ENCODE data around the gene LRIF1. TPM values are rescaled to one million over a fixed set of nuclear protein-coding genes. Genes with fewer than 3 reads are reported as not detected.
"Not testable (repeated sequence)": the region's sequence is repeated elsewhere in the genome, so short reads cannot be mapped to it uniquely, and the experiment has no call there.

LRIF1 gene
- total RNA-seq, 2 donors from 2014 or later = 12.8 to 38.3 TPM

- TF ChIP-seq POLR2A (IDR thresholded peaks at IDR 0.05) (no peak), CTCF (IDR thresholded peaks at IDR 0.05) (no peak), POLR2AphosphoS5 (IDR thresholded peaks at IDR 0.05) (no peak)
- 85% methylated on average over 1 of the region's 1 CpG for WGBS
- H3K36me3 ChIP-seq = no peaks in the 10 kb centered on the region
- H3K4me3 ChIP-seq = no peak overlapping the region
- H3K27ac ChIP-seq = no peak overlapping the region
- H3K27me3 ChIP-seq (replicated peaks; ENCODE audit: insufficient read depth) = no peaks in the 10 kb centered on the region
- intact Hi-C loops (cut with DNase I) = no loop called here
- H3K9me3 ChIP-seq = no peaks in the 10 kb centered on the region
- H3K4me1 ChIP-seq (replicated peaks) = no peaks in the 10 kb centered on the region
- DNase-seq (ENCODE audit: low spot score) = no peak
Measured at GRCh38 chr1:110936567-110936966, 27.2 kb downstream of the LRIF1 start.

- H3K27ac ChIP-seq; H3K27me3 ChIP-seq (replicated peaks; ENCODE audit: insufficient read depth); H3K4me1 ChIP-seq (replicated peaks); H3K36me3 ChIP-seq; DNase-seq (ENCODE audit: low spot score); H3K9me3 ChIP-seq; intact Hi-C loops (cut with DNase I); H3K4me3 ChIP-seq: not testable (repeated sequence)
- WGBS = 85% methylated on average over 3 of the region's 3 CpGs
Measured at GRCh38 chr1:110931097-110931496, 32.6 kb downstream of the LRIF1 start.

GRCh38 chr1:110928904-110929303, 34.8 kb downstream of the LRIF1 start:
- 45% methylated on average over 2 of the region's 2 CpGs for WGBS
- no peak overlapping the region for H3K27ac ChIP-seq
- no peaks in the 10 kb centered on the region for H3K36me3 ChIP-seq
- H3K27me3 ChIP-seq (replicated peaks; ENCODE audit: insufficient read depth) = no peaks in the 10 kb centered on the region
- intact Hi-C loops (cut with DNase I) = no loop called here
- TF ChIP-seq POLR2AphosphoS5 (IDR thresholded peaks at IDR 0.05) (no peak), CTCF (IDR thresholded peaks at IDR 0.05) (no peak), POLR2A (IDR thresholded peaks at IDR 0.05) (no peak)
- H3K4me1 ChIP-seq (replicated peaks) = no peaks in the 10 kb centered on the region
- no peak overlapping the region for H3K4me3 ChIP-seq
- no peaks in the 10 kb centered on the region for H3K9me3 ChIP-seq
- DNase-seq (ENCODE audit: low spot score) = no peak

- Histone ChIP-seq H3K4me3 (no peak overlapping the region), H3K36me3 (no peaks in the 10 kb centered on the region), H3K27me3 (replicated peaks; ENCODE audit: insufficient read depth) (no peaks in the 10 kb centered on the region), H3K4me1 (replicated peaks) (no peaks in the 10 kb centered on the region), H3K9me3 (no peaks in the 10 kb centered on the region), H3K27ac (no peak overlapping the region)
- intact Hi-C loops (cut with DNase I) = no loop called here
- 78% methylated on average over 1 of the region's 1 CpG for WGBS
- no peak for DNase-seq (ENCODE audit: low spot score)
- TF ChIP-seq POLR2A (IDR thresholded peaks at IDR 0.05) = no peak
- TF ChIP-seq CTCF (IDR thresholded peaks at IDR 0.05) = no peak
- TF ChIP-seq POLR2AphosphoS5 (IDR thresholded peaks at IDR 0.05) = no peak
Measured at GRCh38 chr1:110928191-110928590, 35.5 kb downstream of the LRIF1 start.

GRCh38 chr1:110927484-110928075, 36.1 kb downstream of the LRIF1 start:
- no peaks in the 10 kb centered on the region for H3K4me1 ChIP-seq (replicated peaks)
- no peaks in the 10 kb centered on the region for H3K36me3 ChIP-seq
- 63% methylated on average over 2 of the region's 2 CpGs for WGBS
- DNase-seq (ENCODE audit: low spot score) = no peak
- no peak overlapping the region for H3K4me3 ChIP-seq
- no peak overlapping the region for H3K27ac ChIP-seq
- H3K27me3 ChIP-seq (replicated peaks; ENCODE audit: insufficient read depth) = no peaks in the 10 kb centered on the region
- intact Hi-C loops (cut with DNase I) = no loop called here
- TF ChIP-seq POLR2A (IDR thresholded peaks at IDR 0.05) = no peak
- no peak for TF ChIP-seq CTCF (IDR thresholded peaks at IDR 0.05)
- no peak for TF ChIP-seq POLR2AphosphoS5 (IDR thresholded peaks at IDR 0.05)
- no peaks in the 10 kb centered on the region for H3K9me3 ChIP-seq
